Lung (tissue), 12 donors: Measurements from ENCODE around the gene MMP7. TPM values are rescaled to one million over a fixed set of nuclear protein-coding genes. Genes with fewer than 3 reads are reported as not detected.

Source experiments
- ATAC-seq: fragments of 200-7000 bp; cut with Tn5 transposase; one replicate; pipeline ENCODE4 v1.9.1; 2020; ENCODE audit warnings: moderate number of reproducible peaks; ENCODE audit not compliant: insufficient read depth, low FRiP score
- DNase-seq, 3 donors: peaks; one replicate each; pipeline ENCODE4 v3.0.0-alpha.2; 2013 to 2017
- H3K27ac ChIP-seq, 2 donors: one replicate each; pipeline ENCODE4 v1.5.1; 2013; ENCODE audit warnings: mild to moderate bottlenecking in 2 of 2, moderate library complexity in 2 of 2, control low read depth in 1 of 2, inconsistent platforms in 1 of 2, low read depth in 1 of 2, low read length in 1 of 2
- H3K27me3 ChIP-seq, 3 donors: one replicate each; pipeline ENCODE4 v1.5.1; 2013; ENCODE audit warnings: low read length in 2 of 3; ENCODE audit not compliant: control insufficient read depth in 3 of 3, insufficient read depth in 3 of 3
- H3K36me3 ChIP-seq, 4 donors: one replicate each; pipeline ENCODE4 v1.5.1; 2013; ENCODE audit warnings: low read length in 4 of 4, mild to moderate bottlenecking in 1 of 4, moderate library complexity in 1 of 4; ENCODE audit not compliant: control insufficient read depth in 4 of 4, insufficient read depth in 4 of 4
- H3K4me1 ChIP-seq, 5 donors: one replicate each; pipeline ENCODE4 v1.5.1; 2013; ENCODE audit warnings: low read length in 5 of 5, mild to moderate bottlenecking in 2 of 5, moderate library complexity in 1 of 5; ENCODE audit not compliant: control insufficient read depth in 5 of 5, insufficient read depth in 5 of 5
- H3K4me3 ChIP-seq: one replicate; pipeline ENCODE4 v1.5.1; 2013; ENCODE audit warnings: mild to moderate bottlenecking, control low read depth, moderate library complexity
- H3K9ac ChIP-seq, 2 donors: one replicate each; pipeline ENCODE4 v1.5.1; 2013; ENCODE audit warnings: low read length in 2 of 2, control low read depth in 1 of 2; ENCODE audit not compliant: insufficient read depth in 1 of 2
- H3K9me3 ChIP-seq, 4 donors: one replicate each; pipeline ENCODE4 v1.5.1; 2013; ENCODE audit warnings: low read length in 3 of 4, mild to moderate bottlenecking in 1 of 4, moderate library complexity in 1 of 4; ENCODE audit not compliant: control insufficient read depth in 4 of 4, insufficient read depth in 3 of 4
- whole genome bisulfite sequencing, 2 donors: extraction: QIAGEN DNeasy Blood & Tissue Kit; methylation state at CpG; one replicate each; pipeline ENCODE4 v1.1.7; 2013; 5-methylcytosine and 5-hydroxymethylcytosine counted together
- polyA plus RNA-seq, 2 donors: library from polyadenylated mRNA; stranded (reverse); fragments of 200-250 nt; gene quantifications; one replicate each; pipeline ENCODE4 v1.2.1, GENCODE V29; 2013
- total RNA-seq, 2 donors: library from RNA; depleted of rRNA in 1 of 2; stranded (reverse); fragments of >200 nt in 1 of 2; gene quantifications; one replicate each; pipeline ENCODE4 v1.2.1, GENCODE V29; 2014 to 2021
- TF ChIP-seq, protein P1 (sequence below): IDR thresholded peaks from 2 replicates; pipeline ENCODE4 v1.5.1; 2012; ENCODE audit warnings: mild to moderate bottlenecking; ENCODE audit errors: control extremely low read depth, extremely low read depth
- donor health status: control.
- donor health status: control.
- donor health status: Bipolar disorder and iron deficiency.
- donor health status: healthy.
- donor health status: DM: yes; HTN: yes; CAD: no.

The MMP7 gene
- total and polyA plus RNA-seq, 4 donors: 17.9 to 433 (median 26.2) TPM

GRCh38 chr11:102518296-102519094 lies 12.1 kb downstream of the MMP7 start:
- peaks cover 0 to 6% (median 0%) of the 10 kb centered on the region in 5 donors for H3K4me1 ChIP-seq
- H3K36me3 ChIP-seq: no peaks in the 10 kb centered on the region
- no peak overlapping the region for H3K9ac ChIP-seq
- TF ChIP-seq, protein P1, sequence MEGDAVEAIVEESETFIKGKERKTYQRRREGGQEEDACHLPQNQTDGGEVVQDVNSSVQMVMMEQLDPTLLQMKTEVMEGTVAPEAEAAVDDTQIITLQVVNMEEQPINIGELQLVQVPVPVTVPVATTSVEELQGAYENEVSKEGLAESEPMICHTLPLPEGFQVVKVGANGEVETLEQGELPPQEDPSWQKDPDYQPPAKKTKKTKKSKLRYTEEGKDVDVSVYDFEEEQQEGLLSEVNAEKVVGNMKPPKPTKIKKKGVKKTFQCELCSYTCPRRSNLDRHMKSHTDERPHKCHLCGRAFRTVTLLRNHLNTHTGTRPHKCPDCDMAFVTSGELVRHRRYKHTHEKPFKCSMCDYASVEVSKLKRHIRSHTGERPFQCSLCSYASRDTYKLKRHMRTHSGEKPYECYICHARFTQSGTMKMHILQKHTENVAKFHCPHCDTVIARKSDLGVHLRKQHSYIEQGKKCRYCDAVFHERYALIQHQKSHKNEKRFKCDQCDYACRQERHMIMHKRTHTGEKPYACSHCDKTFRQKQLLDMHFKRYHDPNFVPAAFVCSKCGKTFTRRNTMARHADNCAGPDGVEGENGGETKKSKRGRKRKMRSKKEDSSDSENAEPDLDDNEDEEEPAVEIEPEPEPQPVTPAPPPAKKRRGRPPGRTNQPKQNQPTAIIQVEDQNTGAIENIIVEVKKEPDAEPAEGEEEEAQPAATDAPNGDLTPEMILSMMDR: no peak
- no peaks in the 10 kb centered on the region for H3K27me3 ChIP-seq
- H3K27ac ChIP-seq: no peak overlapping the region
- WGBS, 2 donors: 78 to 81% methylated on average over 3 of the region's 3 CpGs
- DNase-seq: no peak
- ATAC-seq: no peak
- no peak overlapping the region for H3K4me3 ChIP-seq
- H3K9me3 ChIP-seq: no peaks in the 10 kb centered on the region

DNA sequence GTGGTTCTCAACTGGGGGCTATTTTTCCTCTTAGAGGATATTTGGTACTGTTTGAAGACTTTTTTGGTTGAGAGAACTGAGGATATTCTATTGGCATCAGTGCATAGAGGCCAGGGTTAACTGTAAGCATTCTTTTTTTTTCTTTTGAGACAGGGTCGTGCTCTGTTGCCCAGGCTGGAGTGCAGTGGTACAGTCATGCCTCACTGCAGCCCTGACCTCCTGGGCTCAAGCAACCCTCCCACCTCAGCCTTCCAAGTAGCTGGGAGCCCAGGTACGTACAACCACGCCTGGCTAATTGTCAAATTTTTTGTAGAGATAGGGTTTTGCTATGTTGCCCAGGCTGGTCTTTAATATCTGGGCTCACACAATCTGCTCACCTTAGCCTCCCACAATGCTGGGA lies 12.9 kb downstream of the MMP7 start:
- Histone ChIP-seq H3K27me3 (no peaks in the 10 kb centered on the region), H3K4me3 (no peak overlapping the region), H3K36me3 (no peaks in the 10 kb centered on the region), H3K27ac (no peak overlapping the region), H3K9ac (no peak overlapping the region), H3K9me3 (no peaks in the 10 kb centered on the region), H3K4me1 (peaks cover 0 to 6% (median 0%) of the 10 kb centered on the region in 5 donors)
- ATAC-seq (no peak), DNase-seq (no peak)
- WGBS, 2 donors: 91 to 96% methylated on average over 3 of the region's 3 CpGs
- TF ChIP-seq, protein P1: no peak

DNA sequence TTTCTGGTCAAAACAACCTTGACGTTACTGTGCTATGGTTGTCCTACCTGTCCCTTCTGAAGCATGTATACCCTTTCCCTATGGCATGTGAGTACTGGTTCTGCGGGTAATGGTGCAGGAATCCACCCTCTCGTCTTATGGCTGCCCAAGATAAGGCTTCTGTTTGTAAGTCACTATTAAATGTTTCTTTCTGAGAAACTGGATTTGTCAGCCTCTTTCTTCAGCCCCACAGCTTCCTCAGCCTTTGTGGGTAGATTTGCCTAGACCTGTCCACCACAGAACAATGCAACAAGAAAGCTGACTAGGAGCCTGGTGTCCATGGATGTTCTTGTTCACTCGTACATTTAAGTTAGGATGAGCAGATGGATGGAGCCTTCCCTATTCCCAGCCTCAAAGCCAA lies 14.4 kb downstream of the MMP7 start:
- no peaks in the 10 kb centered on the region for H3K36me3 ChIP-seq
- no peaks in the 10 kb centered on the region for H3K27me3 ChIP-seq
- no peak overlapping the region for H3K27ac ChIP-seq
- WGBS, 2 donors: 95 to 96% methylated on average over 4 of the region's 4 CpGs
- no peaks in the 10 kb centered on the region for H3K9me3 ChIP-seq
- peaks cover 0 to 6% (median 0%) of the 10 kb centered on the region in 5 donors for H3K4me1 ChIP-seq
- TF ChIP-seq, protein P1: no peak
- H3K4me3 ChIP-seq: no peak overlapping the region
- DNase-seq (no peak), ATAC-seq (no peak)
- no peak overlapping the region for H3K9ac ChIP-seq
